Stimulated activated CD4-positive, alpha-beta T cell treated with anti-CD3 and anti-CD28 coated beads, TNF-alpha, amount 100 ng/mL, for 48 hours (primary cell): ENCODE results near the gene BUB1B.
"Not testable (repeated sequence)": the region's sequence is repeated elsewhere in the genome, so short reads cannot be mapped to it uniquely, and the experiment has no call there.

Source experiments
- DNase-seq, 3 donors: peaks; one replicate each; pipeline ENCODE4 v3.0.0-alpha.2; 2020; ENCODE audit warnings: low read depth in 3 of 3

The BUB1B gene

GRCh38 chr15:40136470-40137302 lies 24.2 kb upstream of the BUB1B start:
- DNase-seq: no peak

GRCh38 chr15:40137303-40138200 lies 23.3 kb upstream of the BUB1B start:
- DNase-seq: no peak

GRCh38 chr15:40138201-40138570 lies 22.7 kb upstream of the BUB1B start:
- not testable (repeated sequence) for DNase-seq

GRCh38 chr15:40142428-40142827 lies 18.4 kb upstream of the BUB1B start:
- DNase-seq: no peak

- DNase-seq: no peak
Measured at GRCh38 chr15:40146037-40146436, 14.8 kb upstream of the BUB1B start.

GRCh38 chr15:40149339-40149738 lies 11.5 kb upstream of the BUB1B start:
- DNase-seq: no peak

- DNase-seq: no peak
Measured at GRCh38 chr15:40150163-40150925, 10.5 kb upstream of the BUB1B start.

- no peak for DNase-seq
Measured at GRCh38 chr15:40151499-40151898, 9.4 kb upstream of the BUB1B start.

- no peak for DNase-seq
Measured at GRCh38 chr15:40151991-40152390, 8.9 kb upstream of the BUB1B start.

- not testable (repeated sequence) for DNase-seq
Measured at GRCh38 chr15:40154821-40155220, 6.0 kb upstream of the BUB1B start.

GRCh38 chr15:40155270-40155910 lies 5.5 kb upstream of the BUB1B start:
- no peak for DNase-seq

- DNase-seq: no peak
Measured at GRCh38 chr15:40157778-40158447, 3.0 kb upstream of the BUB1B start.

GRCh38 chr15:40160021-40160420 lies 848 bp upstream of the BUB1B start:
- DNase-seq: no peak

- DNase-seq: no peak
Measured at GRCh38 chr15:40161693-40162391, 973 bp downstream of the BUB1B start.

- no peak for DNase-seq
Measured at GRCh38 chr15:40162552-40162951, 1.7 kb downstream of the BUB1B start.

- no peak for DNase-seq
Measured at GRCh38 chr15:40163657-40164416, 3.0 kb downstream of the BUB1B start.

- DNase-seq: not testable (repeated sequence)
Measured at GRCh38 chr15:40167374-40167773, 6.5 kb downstream of the BUB1B start.

GRCh38 chr15:40175160-40175559 lies 14.3 kb downstream of the BUB1B start:
- DNase-seq: no peak

GRCh38 chr15:40182358-40183029 lies 21.6 kb downstream of the BUB1B start:
- no peak for DNase-seq
